ENCODE measurements around the gene ZIC2. TPM values are rescaled to one million over a fixed set of nuclear protein-coding genes. Genes with fewer than 3 reads are reported as not detected.

Gene ZIC2
- total and polyA plus RNA-seq, 9 donors, result 0.11 to 0.13 TPM; not detected in 7

DNA sequence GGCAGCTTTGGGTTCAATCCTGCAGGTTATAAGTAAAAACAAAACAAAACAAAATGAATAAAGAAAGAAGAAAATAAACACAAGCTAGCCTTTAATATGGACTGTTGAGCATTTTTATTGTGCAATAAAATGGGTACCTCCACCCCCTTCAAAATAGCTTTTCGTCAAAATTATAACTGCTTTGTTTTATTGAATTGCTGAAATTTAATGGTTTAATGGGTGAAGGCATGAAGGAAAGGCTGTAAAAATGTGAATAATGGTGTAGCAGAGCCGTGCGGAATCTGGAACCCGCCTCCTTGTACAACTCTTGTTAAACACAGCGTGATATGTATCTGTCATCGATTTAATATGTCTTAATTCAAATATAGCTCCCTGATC lies 7.8 kb upstream of the ZIC2 start:
- no peak overlapping the region for H3K4me3 ChIP-seq (ENCODE audit: low read length)

DNA sequence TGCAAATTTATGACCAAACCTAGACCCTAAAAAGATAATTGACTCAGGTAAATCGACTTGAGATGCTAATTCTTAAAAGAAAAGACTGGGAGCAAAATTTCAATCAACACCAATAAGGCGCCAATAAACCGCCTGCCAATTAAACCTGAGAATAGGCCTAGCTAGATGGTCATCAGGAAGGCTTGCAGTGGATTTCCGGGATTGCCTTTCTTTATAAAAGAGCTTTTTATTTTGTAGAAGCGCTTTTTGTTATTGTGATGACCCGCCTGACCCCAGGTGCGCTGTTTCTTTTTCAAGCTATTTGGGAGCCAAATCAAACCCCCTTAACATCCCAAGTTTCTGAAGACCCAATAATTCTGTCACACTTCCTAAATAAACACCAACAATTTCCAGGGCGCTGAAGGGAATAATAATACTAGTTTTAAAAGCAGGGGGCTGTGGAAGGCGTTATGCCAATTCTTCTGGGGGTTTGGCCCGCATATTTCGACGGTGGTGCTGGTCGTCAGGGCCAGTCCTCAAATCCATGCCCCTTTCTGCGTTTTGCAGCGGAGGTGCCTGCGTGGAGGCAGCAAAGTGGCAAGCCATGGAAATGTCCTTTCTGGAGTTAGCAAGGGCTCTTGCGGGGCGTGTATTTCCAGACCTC lies 7.2 kb upstream of the ZIC2 start:
- H3K9me3 ChIP-seq (replicated peaks; ENCODE audit: control insufficient read depth, low read depth, low read length), result no peaks in the 10 kb centered on the region
- 3% methylated on average over 5 of the region's 18 CpGs for WGBS (ENCODE audit: insufficient coverage)
- no peak overlapping the region for H3K4me3 ChIP-seq (ENCODE audit: low read length)
- H3K27ac ChIP-seq (ENCODE audit: low read length), result no peak overlapping the region
- no peaks in the 10 kb centered on the region for H3K36me3 ChIP-seq (ENCODE audit: control insufficient read depth, insufficient read depth, low read length)
- DNase-seq, result no peak
- peaks cover 26% of the 10 kb centered on the region for H3K4me1 ChIP-seq (ENCODE audit: control insufficient read depth, insufficient read depth, low read length)
- H3K27me3 ChIP-seq (ENCODE audit: control insufficient read depth, insufficient read depth, low read length), result peaks cover 89% of the 10 kb centered on the region

More for the DNA sequence above, 7.8 kb upstream of the ZIC2 start:
- no CpG with 5 or more reads among the region's 6 CpGs for WGBS (ENCODE audit: insufficient coverage)
- Histone ChIP-seq H3K36me3 (ENCODE audit: control insufficient read depth, insufficient read depth, low read length) (no peaks in the 10 kb centered on the region), H3K4me1 (ENCODE audit: control insufficient read depth, insufficient read depth, low read length) (peaks cover 27% of the 10 kb centered on the region), H3K27me3 (ENCODE audit: control insufficient read depth, insufficient read depth, low read length) (peaks cover 89% of the 10 kb centered on the region), H3K9me3 (replicated peaks; ENCODE audit: control insufficient read depth, low read depth, low read length) (no peaks in the 10 kb centered on the region), H3K27ac (ENCODE audit: low read length) (no peak overlapping the region)
- DNase-seq, result no peak

DNA sequence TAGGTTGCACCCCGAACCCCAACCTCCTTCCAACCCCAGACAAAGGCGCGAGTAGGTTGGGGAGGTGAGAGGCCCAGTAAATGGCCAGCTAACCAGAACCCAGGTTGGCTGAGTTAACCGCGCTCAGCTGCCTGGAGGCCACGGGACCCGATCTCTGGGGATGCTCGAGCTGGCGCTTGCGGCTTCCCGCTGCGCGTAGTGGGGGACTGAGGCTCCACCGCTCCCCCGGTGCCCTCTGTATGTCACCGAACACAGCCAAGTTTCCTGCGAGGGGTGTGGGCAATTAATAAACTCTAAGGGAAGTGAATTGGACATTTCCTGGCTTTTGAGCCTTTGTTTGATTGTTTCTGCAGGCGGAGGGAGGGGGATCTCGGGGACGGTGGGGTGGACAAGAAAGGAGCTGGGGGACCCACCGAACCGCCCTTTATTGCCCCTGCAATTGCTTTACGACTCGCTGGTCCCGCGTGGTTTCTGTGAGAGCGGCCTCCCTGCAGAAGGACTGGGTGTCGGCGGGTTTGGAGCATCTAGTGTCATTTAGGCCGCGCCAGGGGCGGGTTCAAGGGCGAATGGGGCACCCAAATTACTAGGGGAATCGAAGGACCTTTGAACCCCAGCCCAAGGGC lies 6.5 kb upstream of the ZIC2 start:
- H3K9me3 ChIP-seq (replicated peaks; ENCODE audit: control insufficient read depth, low read depth, low read length), result no peaks in the 10 kb centered on the region
- no peak for DNase-seq
- H3K27ac ChIP-seq (ENCODE audit: low read length), result no peak overlapping the region
- peaks cover 27% of the 10 kb centered on the region for H3K4me1 ChIP-seq (ENCODE audit: control insufficient read depth, insufficient read depth, low read length)
- no peaks in the 10 kb centered on the region for H3K36me3 ChIP-seq (ENCODE audit: control insufficient read depth, insufficient read depth, low read length)
- H3K4me3 ChIP-seq (ENCODE audit: low read length), result no peak overlapping the region
- 10% methylated on average over 31 of the region's 34 CpGs for WGBS (ENCODE audit: insufficient coverage)
- H3K27me3 ChIP-seq (ENCODE audit: control insufficient read depth, insufficient read depth, low read length), result peaks cover 89% of the 10 kb centered on the region

DNA sequence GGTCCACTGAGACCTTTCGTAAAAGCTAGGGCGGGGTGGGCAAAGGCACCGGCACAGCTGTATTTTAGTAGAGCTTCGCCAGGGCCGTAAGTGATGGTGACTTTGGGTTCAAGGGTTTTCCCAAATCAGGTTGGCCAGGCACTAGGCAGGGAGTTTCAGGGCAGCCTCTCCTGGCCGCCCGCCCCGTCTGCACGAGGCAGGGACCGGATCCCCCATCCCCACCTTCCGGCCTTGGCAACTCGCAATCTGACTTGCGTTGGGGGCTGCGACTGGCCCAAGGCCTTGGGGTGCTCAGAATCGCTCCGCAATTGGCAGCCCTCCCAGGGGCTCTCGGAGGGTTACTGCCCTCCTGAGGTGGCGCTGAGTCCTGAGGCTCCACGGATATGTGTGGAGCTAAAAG lies 6.0 kb upstream of the ZIC2 start:
- Histone ChIP-seq H3K9me3 (replicated peaks; ENCODE audit: control insufficient read depth, low read depth, low read length) (no peaks in the 10 kb centered on the region), H3K36me3 (ENCODE audit: control insufficient read depth, insufficient read depth, low read length) (no peaks in the 10 kb centered on the region), H3K27me3 (ENCODE audit: control insufficient read depth, insufficient read depth, low read length) (peaks cover 90% of the 10 kb centered on the region), H3K4me3 (ENCODE audit: low read length) (no peak overlapping the region), H3K27ac (ENCODE audit: low read length) (no peak overlapping the region), H3K4me1 (ENCODE audit: control insufficient read depth, insufficient read depth, low read length) (peaks cover 28% of the 10 kb centered on the region)
- WGBS (ENCODE audit: insufficient coverage), result 28% methylated on average over 12 of the region's 19 CpGs
- DNase-seq, result no peak

DNA sequence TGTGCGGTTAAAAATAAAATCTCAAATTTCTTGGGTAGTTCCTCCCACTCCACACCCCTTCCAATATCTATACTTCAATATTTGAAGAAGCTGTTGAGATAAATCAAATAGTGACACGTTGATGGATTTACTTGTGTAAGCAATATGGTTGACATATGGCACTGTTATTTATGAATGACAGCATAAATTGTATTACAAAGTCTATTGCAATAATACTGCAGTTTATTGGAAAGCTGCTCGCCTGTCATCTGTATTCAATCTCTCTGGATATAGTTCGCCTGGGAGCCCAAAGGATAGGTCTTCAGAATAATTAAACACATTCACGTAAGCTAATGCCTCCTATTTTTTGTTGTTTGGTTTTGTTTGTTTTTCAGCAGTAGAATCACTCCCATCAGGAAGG lies 5.0 kb upstream of the ZIC2 start:
- Histone ChIP-seq H3K27me3 (ENCODE audit: control insufficient read depth, insufficient read depth, low read length) (peaks cover 91% of the 10 kb centered on the region), H3K9me3 (replicated peaks; ENCODE audit: control insufficient read depth, low read depth, low read length) (no peaks in the 10 kb centered on the region), H3K4me1 (ENCODE audit: control insufficient read depth, insufficient read depth, low read length) (peaks cover 28% of the 10 kb centered on the region), H3K4me3 (ENCODE audit: low read length) (no peak overlapping the region), H3K36me3 (ENCODE audit: control insufficient read depth, insufficient read depth, low read length) (no peaks in the 10 kb centered on the region), H3K27ac (ENCODE audit: low read length) (no peak overlapping the region)
- WGBS (ENCODE audit: insufficient coverage), result no CpG with 5 or more reads among the region's 5 CpGs
- no peak for DNase-seq

DNA sequence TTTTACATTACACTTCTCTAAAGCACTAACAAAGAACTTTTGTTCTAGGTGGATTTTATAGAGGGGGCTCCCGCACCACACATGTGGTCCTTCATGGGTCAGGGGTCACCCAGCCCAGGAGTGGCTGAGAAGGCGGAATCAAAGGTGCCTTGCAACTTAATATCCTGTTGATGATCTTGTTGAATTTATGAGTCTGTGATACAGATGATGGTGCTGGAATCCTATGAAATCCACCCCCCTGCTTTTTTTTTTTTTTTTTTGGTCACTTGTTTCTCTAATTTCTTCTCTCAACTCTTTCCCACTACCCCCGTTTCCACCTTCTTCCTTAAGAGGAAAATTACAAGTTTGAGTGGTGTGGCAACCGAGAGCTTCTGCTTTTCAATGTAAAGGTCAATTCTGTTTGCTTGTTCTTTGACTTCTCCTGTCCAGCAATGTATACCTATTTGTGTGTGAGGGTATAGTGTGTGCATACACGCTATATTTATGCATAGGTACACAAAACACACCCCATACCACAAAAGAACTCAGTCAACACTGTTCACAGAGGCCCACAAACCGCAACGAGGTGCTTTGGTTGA lies 4.2 kb upstream of the ZIC2 start:
- peaks cover 87% of the 10 kb centered on the region for H3K27me3 ChIP-seq (ENCODE audit: control insufficient read depth, insufficient read depth, low read length)
- no peaks in the 10 kb centered on the region for H3K9me3 ChIP-seq (replicated peaks; ENCODE audit: control insufficient read depth, low read depth, low read length)
- H3K4me3 ChIP-seq (ENCODE audit: low read length), result no peak overlapping the region
- no peak overlapping the region for H3K27ac ChIP-seq (ENCODE audit: low read length)
- peaks cover 26% of the 10 kb centered on the region for H3K4me1 ChIP-seq (ENCODE audit: control insufficient read depth, insufficient read depth, low read length)
- no peaks in the 10 kb centered on the region for H3K36me3 ChIP-seq (ENCODE audit: control insufficient read depth, insufficient read depth, low read length)
- WGBS (ENCODE audit: insufficient coverage), result 67% methylated on average over 2 of the region's 7 CpGs
- no peak for DNase-seq

DNA sequence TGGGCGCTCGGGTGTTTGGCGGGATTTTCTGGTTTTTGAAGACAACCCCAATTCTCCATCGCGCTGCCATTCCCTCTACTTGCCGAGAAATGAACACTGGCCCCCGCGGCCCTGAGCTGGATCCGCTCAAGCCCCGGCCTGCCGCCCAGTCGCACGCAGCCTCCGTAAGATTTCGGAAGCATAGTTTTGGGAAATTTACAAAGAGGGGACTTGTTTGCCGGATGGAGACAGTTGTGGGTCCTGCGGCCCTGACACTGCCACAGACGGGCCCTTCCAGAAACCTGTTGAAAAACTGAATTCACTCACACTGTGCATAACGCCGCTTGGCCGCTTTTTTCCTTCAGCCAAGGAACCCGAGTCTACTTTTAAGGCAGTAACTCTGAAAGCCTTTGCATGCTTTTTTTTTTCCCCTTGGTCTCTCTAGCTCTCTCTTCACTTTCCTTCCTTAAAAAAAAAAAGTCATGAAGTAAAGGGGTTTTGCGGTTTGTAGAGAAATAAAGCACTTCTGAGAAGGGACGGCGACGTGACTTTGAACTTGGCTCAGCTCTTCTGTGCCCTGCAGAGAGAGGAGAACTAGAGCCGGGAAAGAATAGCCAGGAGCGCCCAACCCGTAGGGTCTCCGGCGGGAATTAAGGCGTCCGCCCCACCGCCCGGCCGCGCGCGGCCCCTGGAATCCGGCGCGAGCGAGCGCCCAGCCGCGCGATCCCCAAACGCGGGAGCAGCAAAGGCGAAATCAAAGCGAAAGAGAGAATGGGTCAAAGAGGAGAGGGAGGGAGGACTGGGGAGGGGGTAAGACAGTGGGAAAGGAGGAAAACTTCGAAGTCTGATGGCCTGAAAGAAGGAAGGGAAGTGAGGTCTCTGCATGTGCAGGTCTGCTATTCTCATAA lies 3.4 kb upstream of the ZIC2 start:
- no peak for DNase-seq
- peaks cover 87% of the 10 kb centered on the region for H3K27me3 ChIP-seq (ENCODE audit: control insufficient read depth, insufficient read depth, low read length)
- H3K36me3 ChIP-seq (ENCODE audit: control insufficient read depth, insufficient read depth, low read length), result no peaks in the 10 kb centered on the region
- H3K27ac ChIP-seq (ENCODE audit: low read length), result no peak overlapping the region
- no peak overlapping the region for H3K4me3 ChIP-seq (ENCODE audit: low read length)
- H3K9me3 ChIP-seq (replicated peaks; ENCODE audit: control insufficient read depth, low read depth, low read length), result no peaks in the 10 kb centered on the region
- H3K4me1 ChIP-seq (ENCODE audit: control insufficient read depth, insufficient read depth, low read length), result peaks cover 30% of the 10 kb centered on the region
- WGBS (ENCODE audit: insufficient coverage), result 20% methylated on average over 44 of the region's 52 CpGs

DNA sequence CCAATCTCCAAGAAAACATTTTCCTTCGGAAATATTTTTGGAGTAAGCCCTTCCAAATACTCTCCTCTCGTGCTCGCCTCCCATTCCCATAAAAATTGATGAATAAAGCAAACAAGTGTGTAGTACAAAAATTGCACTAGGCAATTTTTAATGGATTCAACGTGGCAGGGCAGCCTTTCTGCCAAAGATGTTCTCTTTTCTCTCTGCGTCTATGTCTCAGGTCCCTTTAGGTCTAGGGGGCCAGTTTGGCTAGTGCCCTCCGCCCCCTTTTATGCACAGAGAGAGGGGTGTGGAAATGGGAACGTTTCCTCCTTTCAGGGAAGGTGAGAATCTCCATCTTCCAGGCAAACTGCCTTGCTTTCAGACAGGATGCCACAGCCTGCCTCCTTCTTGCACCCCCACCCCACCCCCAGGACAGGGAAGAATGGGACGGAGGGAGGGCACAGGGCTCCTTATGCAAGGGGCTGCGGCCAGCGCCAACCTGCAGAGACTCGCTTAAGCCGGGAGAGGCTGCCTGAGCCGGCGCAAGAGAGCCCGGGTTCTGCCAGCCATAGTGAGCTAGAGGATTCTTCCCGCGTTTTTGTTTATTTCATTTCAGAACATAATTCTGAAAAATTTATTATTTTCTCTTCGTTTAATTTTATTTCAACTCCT lies 2.7 kb upstream of the ZIC2 start:
- DNase-seq, result no peak
- no peak overlapping the region for H3K4me3 ChIP-seq (ENCODE audit: low read length)
- H3K27me3 ChIP-seq (ENCODE audit: control insufficient read depth, insufficient read depth, low read length), result peaks cover 87% of the 10 kb centered on the region
- H3K9me3 ChIP-seq (replicated peaks; ENCODE audit: control insufficient read depth, low read depth, low read length), result no peaks in the 10 kb centered on the region
- peaks cover 30% of the 10 kb centered on the region for H3K4me1 ChIP-seq (ENCODE audit: control insufficient read depth, insufficient read depth, low read length)
- no peak overlapping the region for H3K27ac ChIP-seq (ENCODE audit: low read length)
- no peaks in the 10 kb centered on the region for H3K36me3 ChIP-seq (ENCODE audit: control insufficient read depth, insufficient read depth, low read length)
- no CpG with 5 or more reads among the region's 18 CpGs for WGBS (ENCODE audit: insufficient coverage)

DNA sequence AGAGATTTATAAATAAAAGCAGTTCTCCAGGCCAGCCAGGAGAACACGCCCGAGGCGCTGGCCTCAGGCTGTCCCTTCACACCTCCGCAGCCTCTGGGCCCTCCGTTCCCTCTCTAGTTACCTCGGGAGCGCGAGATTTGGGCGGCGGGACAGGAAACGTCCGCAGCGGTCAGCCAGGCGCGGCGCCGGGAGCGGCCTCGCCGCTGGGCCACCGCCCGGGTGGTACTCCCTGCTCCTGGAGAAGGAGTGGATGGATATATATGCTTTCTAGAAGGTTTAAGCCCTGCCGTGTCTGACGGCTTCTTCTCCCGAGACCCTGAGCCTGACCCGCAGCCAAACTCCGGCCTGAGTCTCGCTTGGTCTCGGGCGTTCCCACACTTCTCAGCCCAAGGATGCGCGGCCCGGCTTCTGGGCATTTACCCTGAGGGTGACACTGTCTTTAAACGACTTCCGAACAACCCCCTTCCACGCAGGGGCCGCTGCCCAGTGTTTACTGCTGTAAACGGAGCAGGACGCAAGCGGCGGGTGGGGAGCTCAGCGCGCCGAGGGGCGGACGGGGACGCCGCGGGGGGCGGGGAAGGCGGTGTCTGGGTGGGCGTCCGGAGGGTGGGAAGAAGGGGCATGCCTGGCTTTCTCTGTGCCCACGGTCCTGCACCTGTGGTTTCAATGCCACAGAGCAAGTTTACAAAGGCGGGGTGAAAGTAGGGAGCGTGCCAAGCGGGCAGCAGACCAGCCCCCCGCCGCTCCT lies 2.0 kb upstream of the ZIC2 start:
- no peak for DNase-seq
- WGBS (ENCODE audit: insufficient coverage), result 1% methylated on average over 38 of the region's 59 CpGs
- Histone ChIP-seq H3K27ac (ENCODE audit: low read length) (no peak overlapping the region), H3K27me3 (ENCODE audit: control insufficient read depth, insufficient read depth, low read length) (peaks cover 87% of the 10 kb centered on the region), H3K4me3 (ENCODE audit: low read length) (peak overlapping the region; percentile 15), H3K9me3 (replicated peaks; ENCODE audit: control insufficient read depth, low read depth, low read length) (no peaks in the 10 kb centered on the region), H3K36me3 (ENCODE audit: control insufficient read depth, insufficient read depth, low read length) (no peaks in the 10 kb centered on the region), H3K4me1 (ENCODE audit: control insufficient read depth, insufficient read depth, low read length) (peaks cover 30% of the 10 kb centered on the region)
